Kasumi-1 (cell line): ENCODE data around the gene FBXO22.
"Not testable (repeated sequence)": the region's sequence is repeated elsewhere in the genome, so short reads cannot be mapped to it uniquely, and the experiment has no call there.

Experiments
- DNase-seq, 2 experiments: peaks; one replicate each; lab custom pipeline; 2025; lab: John Stamatoyannopoulos, UW

Gene FBXO22

GRCh38 chr15:75981149-75981815 is 77.6 kb downstream of the FBXO22 start:
- DNase-seq: no peak

- no peak for DNase-seq
These were observed 78.8 kb downstream of the FBXO22 start for GRCh38 chr15:75982468-75982867.

DNA sequence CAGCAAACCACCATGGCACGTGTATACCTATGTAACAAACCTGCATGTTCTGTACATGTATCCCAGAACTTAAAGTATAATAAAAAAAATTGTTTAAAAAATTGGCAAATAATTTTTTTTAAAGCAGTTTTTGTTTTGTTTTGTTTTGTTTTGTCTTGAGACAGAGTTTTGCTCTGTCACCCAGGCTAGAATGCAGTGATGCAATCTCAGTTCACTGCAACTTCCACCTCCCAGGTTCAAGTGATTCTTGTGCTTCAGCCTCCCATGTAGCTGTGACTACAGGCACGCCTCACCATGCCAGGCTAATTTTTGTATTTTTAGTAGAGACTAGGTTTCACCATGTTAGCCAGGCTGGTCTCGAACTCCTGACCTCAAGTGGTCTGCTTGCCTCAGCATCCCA is 81.0 kb downstream of the FBXO22 start:
- DNase-seq: not testable (repeated sequence)

- no peak for DNase-seq
These were observed 82.3 kb downstream of the FBXO22 start for GRCh38 chr15:75985971-75986370.

DNA sequence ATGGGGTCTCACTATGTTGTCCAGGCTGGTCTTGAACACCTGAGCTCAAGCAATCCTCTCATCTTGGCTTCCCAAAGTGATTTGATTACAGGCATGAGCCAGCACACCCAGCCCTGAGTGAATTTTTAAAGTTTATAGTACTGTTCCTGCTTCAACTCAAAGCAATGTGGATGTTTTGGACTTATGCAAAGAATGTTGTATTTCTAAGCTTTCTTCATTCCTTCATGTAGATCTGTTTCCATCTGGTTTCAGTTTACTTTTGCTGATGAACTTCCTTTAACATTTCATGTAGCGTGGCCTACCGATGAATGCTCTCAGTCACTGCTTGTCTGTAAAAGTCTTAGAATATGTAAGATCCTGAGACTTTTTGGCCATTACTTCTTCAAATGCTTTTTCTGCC is 85.4 kb downstream of the FBXO22 start:
- DNase-seq: no peak

- DNase-seq: no peak
These were observed 86.2 kb downstream of the FBXO22 start for GRCh38 chr15:75989875-75990274.
